Colon (tissue), 2 donors: ENCODE results near the gene PRUNE2.
"Not testable (repeated sequence)": the region's sequence is repeated elsewhere in the genome, so short reads cannot be mapped to it uniquely, and the experiment has no call there.

Experiments used
- FAIRE-seq: peaks from 2 replicates; lab custom pipeline; 2012; peaks lifted over from hg19 to GRCh38; lab: Jason Lieb, UNC
- donor health status: control.
- donor health status: control.

Gene PRUNE2

GRCh38 chr9:76793784-76794431 lies 112.0 kb downstream of the PRUNE2 start:
- no peak for FAIRE-seq

GRCh38 chr9:76789840-76790239 lies 116.1 kb downstream of the PRUNE2 start:
- no peak for FAIRE-seq

GRCh38 chr9:76787677-76788076 lies 118.2 kb downstream of the PRUNE2 start:
- FAIRE-seq = no peak

GRCh38 chr9:76785501-76785900 lies 120.4 kb downstream of the PRUNE2 start:
- FAIRE-seq = no peak

- no peak for FAIRE-seq
Measured at GRCh38 chr9:76784881-76785280, 121.0 kb downstream of the PRUNE2 start.

- no peak for FAIRE-seq
Measured at GRCh38 chr9:76772686-76773445, 133.0 kb downstream of the PRUNE2 start.

- no peak for FAIRE-seq
Measured at GRCh38 chr9:76766126-76766525, 139.8 kb downstream of the PRUNE2 start.

GRCh38 chr9:76764138-76764537 lies 141.8 kb downstream of the PRUNE2 start, which contains the start of gene PCA3:
Gene PCA3 (plus strand): TSS chr9:76764438.
- FAIRE-seq = no peak

- FAIRE-seq = no peak
Measured at GRCh38 chr9:76761448-76761847, 144.5 kb downstream of the PRUNE2 start.

- no peak for FAIRE-seq
Measured at GRCh38 chr9:76759732-76760131, 146.2 kb downstream of the PRUNE2 start.

- no peak for FAIRE-seq
Measured at GRCh38 chr9:76758476-76758875, 147.4 kb downstream of the PRUNE2 start.

GRCh38 chr9:76756941-76757673 lies 148.8 kb downstream of the PRUNE2 start:
- FAIRE-seq = no peak

- no peak for FAIRE-seq
Measured at GRCh38 chr9:76756268-76756640, 149.7 kb downstream of the PRUNE2 start.

- FAIRE-seq = no peak
Measured at GRCh38 chr9:76751001-76751400, 154.9 kb downstream of the PRUNE2 start.

- FAIRE-seq = no peak
Measured at GRCh38 chr9:76744336-76744735, 161.6 kb downstream of the PRUNE2 start.

- FAIRE-seq = no peak
Measured at GRCh38 chr9:76743931-76744330, 162.0 kb downstream of the PRUNE2 start.

- FAIRE-seq = not testable (repeated sequence)
Measured at GRCh38 chr9:76742890-76743289, 163.0 kb downstream of the PRUNE2 start.

GRCh38 chr9:76741524-76741923 lies 164.4 kb downstream of the PRUNE2 start:
- FAIRE-seq = no peak

- FAIRE-seq = no peak
Measured at GRCh38 chr9:76738402-76738801, 167.5 kb downstream of the PRUNE2 start.

- no peak for FAIRE-seq
Measured at GRCh38 chr9:76737154-76737902, 168.6 kb downstream of the PRUNE2 start.

- no peak for FAIRE-seq
Measured at GRCh38 chr9:76734716-76735115, 171.2 kb downstream of the PRUNE2 start.

- FAIRE-seq = no peak
Measured at GRCh38 chr9:76733096-76733495, 172.8 kb downstream of the PRUNE2 start.
